Mesenteric fat pad (tissue), 1 donor: ENCODE results near the gene GLRX. TPM values are rescaled to one million over a fixed set of nuclear protein-coding genes. Genes with fewer than 3 reads are reported as not detected.

Experiments used
- DNase-seq: peaks from one replicate; pipeline ENCODE4 v3.0.0-alpha.2; 2020; ENCODE audit warnings: low spot score
- total RNA-seq: library from RNA; stranded (reverse); fragmentation: NEBNext Ultra II Directional; extraction: Animal tissue kit (Norgen Biotek cat#: 25700); gene quantifications from one replicate; pipeline ENCODE4 v1.2.1, GENCODE V29; 2021
- donor health status: DM: yes; HTN: yes; CAD: no.

Gene GLRX
- total RNA-seq, 1 donor from 2014 or later, result 155 TPM

GRCh38 chr5:95810305-95811125 lies 12.0 kb downstream of the GLRX start:
- DNase-seq, result no peak

- no peak for DNase-seq
Observed at GRCh38 chr5:95809414-95809960, 13.0 kb downstream of the GLRX start.

- no peak for DNase-seq
Observed at GRCh38 chr5:95808686-95809413, 13.7 kb downstream of the GLRX start.

- DNase-seq, result no peak
Observed at GRCh38 chr5:95808013-95808685, 14.4 kb downstream of the GLRX start.

- no peak for DNase-seq
Observed at GRCh38 chr5:95806687-95807086, 15.8 kb downstream of the GLRX start.

GRCh38 chr5:95804736-95805539 lies 17.6 kb downstream of the GLRX start:
- DNase-seq, result no peak

GRCh38 chr5:95803271-95804148 lies 19.0 kb downstream of the GLRX start:
- DNase-seq, result no peak

- no peak for DNase-seq
Observed at GRCh38 chr5:95801961-95802360, 20.6 kb downstream of the GLRX start.

GRCh38 chr5:95801532-95801931 lies 21.0 kb downstream of the GLRX start:
- DNase-seq, result no peak

- no peak for DNase-seq
Observed at GRCh38 chr5:95800553-95800952, 22.0 kb downstream of the GLRX start.

GRCh38 chr5:95799191-95799835 lies 23.2 kb downstream of the GLRX start:
- DNase-seq, result no peak

- DNase-seq, result no peak
Observed at GRCh38 chr5:95798545-95798944, 24.0 kb downstream of the GLRX start.

- no peak for DNase-seq
Observed at GRCh38 chr5:95798048-95798447, 24.5 kb downstream of the GLRX start.

GRCh38 chr5:95797301-95797700 lies 25.2 kb downstream of the GLRX start:
- DNase-seq, result no peak

- no peak for DNase-seq
Observed at GRCh38 chr5:95794070-95794516, 28.4 kb downstream of the GLRX start.

GRCh38 chr5:95791751-95792150 lies 30.8 kb downstream of the GLRX start:
- DNase-seq, result no peak

- no peak for DNase-seq
Observed at GRCh38 chr5:95788493-95788892, 34.0 kb downstream of the GLRX start.

- DNase-seq, result no peak
Observed at GRCh38 chr5:95786821-95787418, 35.6 kb downstream of the GLRX start.
